ENCODE data around the gene DHODH.

Gene DHODH

DNA sequence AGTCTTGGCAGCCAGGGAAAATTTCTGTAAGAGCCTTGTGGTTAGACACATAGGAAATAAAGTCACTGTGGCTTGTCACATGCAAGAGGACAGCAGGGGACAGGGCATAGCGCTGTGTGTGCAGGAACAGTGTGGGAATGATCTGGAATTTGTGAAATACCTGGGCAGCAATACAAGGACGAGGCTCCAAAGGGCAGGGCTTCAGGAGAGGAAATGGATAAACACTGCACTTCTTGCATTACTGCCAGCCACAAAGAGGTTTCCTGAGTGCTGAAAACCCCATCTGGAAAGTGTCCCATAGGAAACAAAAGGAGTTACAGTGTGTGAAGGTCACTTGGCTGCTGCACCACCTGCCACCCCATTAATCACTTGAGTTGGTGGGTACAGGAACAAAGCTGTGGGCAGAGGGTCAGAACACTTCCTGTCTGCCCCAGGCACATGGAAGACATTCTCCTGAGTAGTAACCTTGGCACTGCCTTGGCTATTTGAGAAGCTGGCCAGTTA is 33.7 kb downstream of the DHODH start:
- Histone ChIP-seq H3K79me2 (ENCODE audit: insufficient read depth, low read length) (no peaks in the 10 kb centered on the region), H3K27ac (ENCODE audit: low read depth, low read length, poor library complexity, severe bottlenecking) (no peak overlapping the region), H3K9me3 (ENCODE audit: low read length) (no peaks in the 10 kb centered on the region), H3K4me3 (ENCODE audit: low read depth, low read length, poor library complexity, severe bottlenecking) (no peak overlapping the region), H4K20me1 (ENCODE audit: insufficient read depth, low read length) (no peaks in the 10 kb centered on the region), H3K27me3 (ENCODE audit: insufficient read depth, low read length) (no peaks in the 10 kb centered on the region), H3F3A (ENCODE audit: insufficient read depth, low read length) (no peaks in the 10 kb centered on the region), H3K4me1 (ENCODE audit: insufficient read depth, low read length, severe bottlenecking) (no peaks in the 10 kb centered on the region), H2AFZ (ENCODE audit: low read length) (no peak overlapping the region), H3K4me2 (ENCODE audit: low read length) (no peak overlapping the region), H3K9me2 (ENCODE audit: low read depth, low read length) (no peaks in the 10 kb centered on the region), H3K36me3 (ENCODE audit: insufficient read depth, low read length) (no peaks in the 10 kb centered on the region), H3K9ac (ENCODE audit: low read length) (no peak overlapping the region)
- TF ChIP-seq, protein P1, sequence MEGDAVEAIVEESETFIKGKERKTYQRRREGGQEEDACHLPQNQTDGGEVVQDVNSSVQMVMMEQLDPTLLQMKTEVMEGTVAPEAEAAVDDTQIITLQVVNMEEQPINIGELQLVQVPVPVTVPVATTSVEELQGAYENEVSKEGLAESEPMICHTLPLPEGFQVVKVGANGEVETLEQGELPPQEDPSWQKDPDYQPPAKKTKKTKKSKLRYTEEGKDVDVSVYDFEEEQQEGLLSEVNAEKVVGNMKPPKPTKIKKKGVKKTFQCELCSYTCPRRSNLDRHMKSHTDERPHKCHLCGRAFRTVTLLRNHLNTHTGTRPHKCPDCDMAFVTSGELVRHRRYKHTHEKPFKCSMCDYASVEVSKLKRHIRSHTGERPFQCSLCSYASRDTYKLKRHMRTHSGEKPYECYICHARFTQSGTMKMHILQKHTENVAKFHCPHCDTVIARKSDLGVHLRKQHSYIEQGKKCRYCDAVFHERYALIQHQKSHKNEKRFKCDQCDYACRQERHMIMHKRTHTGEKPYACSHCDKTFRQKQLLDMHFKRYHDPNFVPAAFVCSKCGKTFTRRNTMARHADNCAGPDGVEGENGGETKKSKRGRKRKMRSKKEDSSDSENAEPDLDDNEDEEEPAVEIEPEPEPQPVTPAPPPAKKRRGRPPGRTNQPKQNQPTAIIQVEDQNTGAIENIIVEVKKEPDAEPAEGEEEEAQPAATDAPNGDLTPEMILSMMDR (IDR thresholded peaks at IDR 0.05; ENCODE audit: low read length) = no peak
- TF ChIP-seq EZH2 (IDR thresholded peaks at IDR 0.05; ENCODE audit: borderline replicate concordance, low read length) = no peak

DNA sequence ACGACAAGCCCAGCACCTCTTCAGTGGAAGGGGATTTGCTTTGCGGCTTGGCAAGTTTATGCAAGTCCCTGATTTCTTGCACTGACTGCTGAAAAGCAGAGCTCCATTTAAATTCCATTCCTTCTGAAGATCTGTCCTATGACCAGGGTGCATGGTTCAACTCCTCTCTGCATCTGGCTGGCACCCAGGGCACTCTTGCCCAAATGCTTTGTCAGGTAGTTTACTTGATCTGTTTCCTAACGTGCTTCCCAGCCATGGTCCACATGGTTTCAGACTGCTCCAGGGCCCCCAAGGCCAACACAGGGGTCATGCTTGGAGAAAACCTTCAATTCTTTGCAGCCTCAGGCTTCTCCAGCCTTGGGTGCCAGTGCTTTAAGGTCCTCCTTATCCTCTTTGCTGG is 34.5 kb downstream of the DHODH start:
- no peaks in the 10 kb centered on the region for H3K9me3 ChIP-seq (ENCODE audit: low read length)
- H3K27ac ChIP-seq (ENCODE audit: low read depth, low read length, poor library complexity, severe bottlenecking) = no peak overlapping the region
- TF ChIP-seq, protein P1 (IDR thresholded peaks at IDR 0.05; ENCODE audit: low read length) = no peak
- no peak for TF ChIP-seq EZH2 (IDR thresholded peaks at IDR 0.05; ENCODE audit: borderline replicate concordance, low read length)
- no peaks in the 10 kb centered on the region for H3K36me3 ChIP-seq (ENCODE audit: insufficient read depth, low read length)
- H3K4me1 ChIP-seq (ENCODE audit: insufficient read depth, low read length, severe bottlenecking) = no peaks in the 10 kb centered on the region
- no peak overlapping the region for H3K4me3 ChIP-seq (ENCODE audit: low read depth, low read length, poor library complexity, severe bottlenecking)
- no peak overlapping the region for H3K9ac ChIP-seq (ENCODE audit: low read length)
- no peaks in the 10 kb centered on the region for H3K79me2 ChIP-seq (ENCODE audit: insufficient read depth, low read length)
- no peaks in the 10 kb centered on the region for H4K20me1 ChIP-seq (ENCODE audit: insufficient read depth, low read length)
- no peaks in the 10 kb centered on the region for H3F3A ChIP-seq (ENCODE audit: insufficient read depth, low read length)
- H3K9me2 ChIP-seq (ENCODE audit: low read depth, low read length) = no peaks in the 10 kb centered on the region
- no peak overlapping the region for H2AFZ ChIP-seq (ENCODE audit: low read length)
- no peaks in the 10 kb centered on the region for H3K27me3 ChIP-seq (ENCODE audit: insufficient read depth, low read length)
- no peak overlapping the region for H3K4me2 ChIP-seq (ENCODE audit: low read length)

DNA sequence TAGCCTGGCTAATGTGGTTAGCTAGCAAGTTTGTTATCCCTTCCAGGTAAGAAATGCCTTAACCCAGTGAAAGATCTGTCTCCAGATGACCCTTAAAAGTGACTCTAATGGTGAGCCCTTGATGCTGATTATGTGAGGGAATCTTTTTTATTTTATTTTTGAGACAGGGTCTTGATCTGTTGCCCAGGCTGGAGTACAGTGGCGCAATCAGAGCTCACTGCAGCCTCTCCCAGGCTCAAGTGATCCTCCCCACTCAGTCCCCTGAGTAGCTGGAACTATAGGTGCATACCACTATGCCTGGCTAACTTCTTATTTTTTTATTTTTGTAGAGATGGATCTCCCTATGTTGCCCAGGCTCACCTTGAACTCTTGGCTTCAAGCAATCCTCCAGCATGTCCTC is 35.0 kb downstream of the DHODH start:
- Histone ChIP-seq H3K4me2 (ENCODE audit: low read length) (no peak overlapping the region), H3K4me1 (ENCODE audit: insufficient read depth, low read length, severe bottlenecking) (no peaks in the 10 kb centered on the region), H3K4me3 (ENCODE audit: low read depth, low read length, poor library complexity, severe bottlenecking) (no peak overlapping the region), H3K9me2 (ENCODE audit: low read depth, low read length) (no peaks in the 10 kb centered on the region), H3K9me3 (ENCODE audit: low read length) (no peaks in the 10 kb centered on the region), H2AFZ (ENCODE audit: low read length) (no peak overlapping the region), H3K79me2 (ENCODE audit: insufficient read depth, low read length) (no peaks in the 10 kb centered on the region), H4K20me1 (ENCODE audit: insufficient read depth, low read length) (no peaks in the 10 kb centered on the region), H3F3A (ENCODE audit: insufficient read depth, low read length) (no peaks in the 10 kb centered on the region), H3K9ac (ENCODE audit: low read length) (no peak overlapping the region), H3K27me3 (ENCODE audit: insufficient read depth, low read length) (no peaks in the 10 kb centered on the region), H3K36me3 (ENCODE audit: insufficient read depth, low read length) (no peaks in the 10 kb centered on the region), H3K27ac (ENCODE audit: low read depth, low read length, poor library complexity, severe bottlenecking) (no peak overlapping the region)
- no peak for TF ChIP-seq EZH2 (IDR thresholded peaks at IDR 0.05; ENCODE audit: borderline replicate concordance, low read length)
- TF ChIP-seq, protein P1 (IDR thresholded peaks at IDR 0.05; ENCODE audit: low read length) = no peak

Data from OCI-LY1 (cell line).